Measurements from ENCODE around the gene LILRA1. TPM values are rescaled to one million over a fixed set of nuclear protein-coding genes. Genes with fewer than 3 reads are reported as not detected.
"Not testable (repeated sequence)": the region's sequence is repeated elsewhere in the genome, so short reads cannot be mapped to it uniquely, and the experiment has no call there.

The LILRA1 gene
- total RNA-seq, 1 donor from 2014 or later: not detected

- no peaks in the 10 kb centered on the region for H3K27me3 Mint-ChIP-seq (ENCODE audit: low read depth)
- H3K4me1 Mint-ChIP-seq: no peaks in the 10 kb centered on the region
- H3K4me3 Mint-ChIP-seq: no peak overlapping the region
- no peak for TF ChIP-seq CTCF (IDR thresholded peaks at IDR 0.05; ENCODE audit: unreplicated experiment)
- H3K36me3 Mint-ChIP-seq: peaks cover 4% of the 10 kb centered on the region
- H3K27ac Mint-ChIP-seq: no peak overlapping the region
- no peak for DNase-seq (ENCODE audit: low spot score in 2 of 2, unreplicated experiment in 2 of 2)
- H3K9me3 Mint-ChIP-seq: peaks cover 46% of the 10 kb centered on the region
Observed at GRCh38 chr19:54554006-54554405, 39.4 kb upstream of the LILRA1 start.

- H3K36me3 Mint-ChIP-seq: peaks cover 4% of the 10 kb centered on the region
- no peak overlapping the region for H3K27ac Mint-ChIP-seq
- no peak overlapping the region for H3K4me3 Mint-ChIP-seq
- no peak for TF ChIP-seq CTCF (IDR thresholded peaks at IDR 0.05; ENCODE audit: unreplicated experiment)
- DNase-seq (ENCODE audit: low spot score in 2 of 2, unreplicated experiment in 2 of 2): no peak
- no peaks in the 10 kb centered on the region for H3K4me1 Mint-ChIP-seq
- peaks cover 46% of the 10 kb centered on the region for H3K9me3 Mint-ChIP-seq
- no peaks in the 10 kb centered on the region for H3K27me3 Mint-ChIP-seq (ENCODE audit: low read depth)
Observed at GRCh38 chr19:54554896-54555295, 38.5 kb upstream of the LILRA1 start.

- no peaks in the 10 kb centered on the region for H3K4me1 Mint-ChIP-seq
- H3K9me3 Mint-ChIP-seq: peaks cover 46% of the 10 kb centered on the region
- H3K27ac Mint-ChIP-seq: no peak overlapping the region
- no peaks in the 10 kb centered on the region for H3K27me3 Mint-ChIP-seq (ENCODE audit: low read depth)
- H3K4me3 Mint-ChIP-seq: no peak overlapping the region
- no peak for TF ChIP-seq CTCF (IDR thresholded peaks at IDR 0.05; ENCODE audit: unreplicated experiment)
- H3K36me3 Mint-ChIP-seq: peaks cover 4% of the 10 kb centered on the region
- no peak for DNase-seq (ENCODE audit: low spot score in 2 of 2, unreplicated experiment in 2 of 2)
Observed at GRCh38 chr19:54556194-54556593, 37.2 kb upstream of the LILRA1 start.

- no peaks in the 10 kb centered on the region for H3K27me3 Mint-ChIP-seq (ENCODE audit: low read depth)
- peaks cover 39% of the 10 kb centered on the region for H3K9me3 Mint-ChIP-seq
- H3K27ac Mint-ChIP-seq: no peak overlapping the region
- H3K36me3 Mint-ChIP-seq: no peaks in the 10 kb centered on the region
- no peak for DNase-seq (ENCODE audit: low spot score in 2 of 2, unreplicated experiment in 2 of 2)
- H3K4me1 Mint-ChIP-seq: no peaks in the 10 kb centered on the region
- no peak for TF ChIP-seq CTCF (IDR thresholded peaks at IDR 0.05; ENCODE audit: unreplicated experiment)
- no peak overlapping the region for H3K4me3 Mint-ChIP-seq
Observed at GRCh38 chr19:54558339-54558738, 35.1 kb upstream of the LILRA1 start.

- Mint-ChIP-seq H3K4me1 (no peaks in the 10 kb centered on the region), H3K36me3 (no peaks in the 10 kb centered on the region), H3K4me3 (no peak overlapping the region), H3K9me3 (peaks cover 34% of the 10 kb centered on the region), H3K27ac (no peak overlapping the region), H3K27me3 (ENCODE audit: low read depth) (no peaks in the 10 kb centered on the region)
- no peak for TF ChIP-seq CTCF (IDR thresholded peaks at IDR 0.05; ENCODE audit: unreplicated experiment)
- DNase-seq (ENCODE audit: low spot score in 2 of 2, unreplicated experiment in 2 of 2): no peak
Observed at GRCh38 chr19:54560881-54561385, 32.5 kb upstream of the LILRA1 start.

GRCh38 chr19:54561840-54562239 lies 31.6 kb upstream of the LILRA1 start:
- TF ChIP-seq CTCF (IDR thresholded peaks at IDR 0.05; ENCODE audit: unreplicated experiment): no peak
- H3K9me3 Mint-ChIP-seq: peaks cover 39% of the 10 kb centered on the region
- no peak overlapping the region for H3K27ac Mint-ChIP-seq
- no peak overlapping the region for H3K4me3 Mint-ChIP-seq
- no peaks in the 10 kb centered on the region for H3K36me3 Mint-ChIP-seq
- no peaks in the 10 kb centered on the region for H3K27me3 Mint-ChIP-seq (ENCODE audit: low read depth)
- H3K4me1 Mint-ChIP-seq: no peaks in the 10 kb centered on the region
- no peak for DNase-seq (ENCODE audit: low spot score in 2 of 2, unreplicated experiment in 2 of 2)

GRCh38 chr19:54563206-54563605 lies 30.2 kb upstream of the LILRA1 start:
- H3K4me3 Mint-ChIP-seq; DNase-seq (ENCODE audit: low spot score in 2 of 2, unreplicated experiment in 2 of 2); H3K27ac Mint-ChIP-seq; H3K36me3 Mint-ChIP-seq; H3K4me1 Mint-ChIP-seq; H3K27me3 Mint-ChIP-seq (ENCODE audit: low read depth): not testable (repeated sequence)
- peaks cover 48% of the 10 kb centered on the region for H3K9me3 Mint-ChIP-seq
